CD8-positive, alpha-beta memory T cell (primary cell): ENCODE measurements around the gene HEXA. TPM values are rescaled to one million over a fixed set of nuclear protein-coding genes. Genes with fewer than 3 reads are reported as not detected.
"Not testable (repeated sequence)": the region's sequence is repeated elsewhere in the genome, so short reads cannot be mapped to it uniquely, and the experiment has no call there.

Experiments used
- CTCF ChIA-PET: fragments of 350-600 bp; sonication (Branson Sonifier 250); formaldehyde crosslinking; loops from one replicate; lab custom pipeline; 2021; ENCODE audit warnings: antibody characterized with exemption; lab: Charles Lee
- POLR2A ChIA-PET: fragments of 350-600 bp; sonication (Branson Sonifier 250); formaldehyde crosslinking; loops from one replicate; lab custom pipeline; 2021; ENCODE audit warnings: antibody characterized with exemption; lab: Charles Lee
- DNase-seq, 5 donors: peaks; one replicate each; pipeline versions ENCODE4 v3.0.0 to v3.0.0-alpha.2; 2020 to 2022; ENCODE audit warnings: mixed read lengths in 1 of 5
- H3K27ac ChIP-seq: one replicate; pipeline ENCODE4 v1.7.0; 2013; ENCODE audit warnings: low read depth, mild to moderate bottlenecking, low read length, moderate library complexity
- H3K27me3 ChIP-seq: 2 replicates; pipeline ENCODE4 v1.7.0; 2013; ENCODE audit warnings: low read length, mild to moderate bottlenecking; ENCODE audit not compliant: insufficient read depth, poor library complexity, severe bottlenecking
- H3K36me3 ChIP-seq: 2 replicates; pipeline ENCODE4 v1.7.0; 2013; ENCODE audit warnings: mild to moderate bottlenecking, low read length, moderate library complexity; ENCODE audit not compliant: insufficient read depth
- H3K4me1 ChIP-seq: 2 replicates; pipeline ENCODE4 v1.7.0; 2013; ENCODE audit warnings: mild to moderate bottlenecking, low read length, moderate library complexity; ENCODE audit not compliant: insufficient read depth
- H3K4me3 ChIP-seq: 2 replicates; pipeline ENCODE4 v1.7.0; 2013; ENCODE audit warnings: mild to moderate bottlenecking, low read length
- H3K9me3 ChIP-seq: 2 replicates; pipeline ENCODE4 v1.7.0; 2013; ENCODE audit warnings: mild to moderate bottlenecking, low read length
- H3K27ac Mint-ChIP-seq, 8 donors: one replicate each; pipeline ENCODE4 v1.8.0; 2020 to 2021; ENCODE audit warnings: mixed read lengths in 8 of 8, mild to moderate bottlenecking in 6 of 8, inconsistent platforms in 3 of 8, moderate library complexity in 3 of 8
- H3K27me3 Mint-ChIP-seq, 2 donors: one replicate each; pipeline ENCODE4 v1.8.0; 2020 to 2021; ENCODE audit warnings: mixed read lengths in 2 of 2, mild to moderate bottlenecking in 1 of 2, moderate library complexity in 1 of 2
- H3K36me3 Mint-ChIP-seq, 3 donors: one replicate each; pipeline ENCODE4 v1.8.0; 2020 to 2021; ENCODE audit warnings: mixed read lengths in 3 of 3, inconsistent platforms in 1 of 3, mild to moderate bottlenecking in 1 of 3
- H3K4me1 Mint-ChIP-seq, 3 donors: one replicate each; pipeline ENCODE4 v1.8.0; 2020 to 2021; ENCODE audit warnings: mixed read lengths in 3 of 3, inconsistent platforms in 1 of 3, mild to moderate bottlenecking in 1 of 3
- H3K4me3 Mint-ChIP-seq, 7 donors: one replicate each; pipeline ENCODE4 v1.8.0; 2020 to 2021; ENCODE audit warnings: mixed read lengths in 7 of 7, mild to moderate bottlenecking in 6 of 7, moderate library complexity in 4 of 7, inconsistent platforms in 2 of 7
- H3K9me3 Mint-ChIP-seq, 5 donors: one replicate each; pipeline ENCODE4 v1.8.0; 2020 to 2022; ENCODE audit warnings: mixed read lengths in 5 of 5, mild to moderate bottlenecking in 3 of 5, moderate library complexity in 2 of 5, inconsistent platforms in 1 of 5
- polyA plus RNA-seq: library from polyadenylated mRNA; unstranded; fragments of 300-500 nt; fragmentation: Illumina TruSeq; gene quantifications from one replicate; pipeline ENCODE4 v1.2.3, GENCODE V29; 2021
- total RNA-seq, 2 experiments: library from RNA; stranded (reverse); gene quantifications; one replicate each; pipeline ENCODE4 v1.2.3, GENCODE V29; 2021

Gene HEXA
- total and polyA plus RNA-seq, 3 experiments from 2014 or later: 75.0 to 83.0 (median 80.5) TPM

GRCh38 chr15:72411111-72411510, 35.3 kb upstream of the HEXA start:
- CTCF ChIA-PET: no interaction called here

GRCh38 chr15:72406936-72407335, 31.1 kb upstream of the HEXA start:
- no peak overlapping the region for H3K27ac Mint-ChIP-seq
- ChIA-PET CTCF (no interaction called here), POLR2A (no interaction called here)
- no peaks in the 10 kb centered on the region for H3K4me1 ChIP-seq
- H3K27ac ChIP-seq: no peak overlapping the region
- H3K27me3 ChIP-seq: peaks cover 9% of the 10 kb centered on the region
- no peaks in the 10 kb centered on the region for H3K36me3 Mint-ChIP-seq
- H3K9me3 Mint-ChIP-seq: peaks cover 0 to 5% (median 2%) of the 10 kb centered on the region in 5 donors
- peaks cover 14 to 78% of the 10 kb centered on the region in 2 donors for H3K27me3 Mint-ChIP-seq
- no peaks in the 10 kb centered on the region for H3K4me1 Mint-ChIP-seq
- no peaks in the 10 kb centered on the region for H3K9me3 ChIP-seq
- H3K4me3 Mint-ChIP-seq: no peak overlapping the region
- no peaks in the 10 kb centered on the region for H3K36me3 ChIP-seq
- no peak for DNase-seq
- H3K4me3 ChIP-seq: no peak overlapping the region

More at GRCh38 chr15:72411111-72411510, 35.3 kb upstream of the HEXA start:
- no peak overlapping the region for H3K4me3 ChIP-seq
- H3K27ac Mint-ChIP-seq: no peak overlapping the region
- H3K27ac ChIP-seq: no peak overlapping the region
- H3K9me3 ChIP-seq: no peaks in the 10 kb centered on the region
- POLR2A ChIA-PET: no interaction called here
- H3K4me1 ChIP-seq: no peaks in the 10 kb centered on the region
- no peaks in the 10 kb centered on the region for H3K4me1 Mint-ChIP-seq
- peaks cover 3% of the 10 kb centered on the region for H3K27me3 ChIP-seq
- peaks cover 0 to 2% (median 0%) of the 10 kb centered on the region in 3 donors for H3K36me3 Mint-ChIP-seq
- no peaks in the 10 kb centered on the region for H3K36me3 ChIP-seq
- H3K9me3 Mint-ChIP-seq: peaks cover 0 to 10% (median 2%) of the 10 kb centered on the region in 5 donors
- no peak overlapping the region for H3K4me3 Mint-ChIP-seq
- no peak for DNase-seq
- H3K27me3 Mint-ChIP-seq: peaks cover 12 to 47% of the 10 kb centered on the region in 2 donors

- no peaks in the 10 kb centered on the region for H3K4me1 Mint-ChIP-seq
- no peak for DNase-seq
- H3K9me3 ChIP-seq: no peaks in the 10 kb centered on the region
- H3K36me3 Mint-ChIP-seq: no peaks in the 10 kb centered on the region
- H3K27ac ChIP-seq: no peak overlapping the region
- H3K4me3 ChIP-seq: no peak overlapping the region
- no peaks in the 10 kb centered on the region for H3K4me1 ChIP-seq
- no peaks in the 10 kb centered on the region for H3K36me3 ChIP-seq
- ChIA-PET CTCF (no interaction called here), POLR2A (no interaction called here)
- H3K27me3 ChIP-seq: peaks cover 9% of the 10 kb centered on the region
- no peak overlapping the region for H3K4me3 Mint-ChIP-seq
- H3K27ac Mint-ChIP-seq: no peak overlapping the region
- H3K27me3 Mint-ChIP-seq: peaks cover 18 to 66% of the 10 kb centered on the region in 2 donors
- H3K9me3 Mint-ChIP-seq: no peaks in the 10 kb centered on the region
Observed at GRCh38 chr15:72404841-72405240, 29.0 kb upstream of the HEXA start.

- DNase-seq: no peak
- Histone ChIP-seq H3K36me3 (no peaks in the 10 kb centered on the region), H3K9me3 (no peaks in the 10 kb centered on the region), H3K4me1 (no peaks in the 10 kb centered on the region), H3K27me3 (peaks cover 9% of the 10 kb centered on the region), H3K4me3 (no peak overlapping the region), H3K27ac (no peak overlapping the region)
- H3K4me1 Mint-ChIP-seq: no peaks in the 10 kb centered on the region
- POLR2A ChIA-PET: no interaction called here
- CTCF ChIA-PET: no interaction called here
- no peak overlapping the region for H3K4me3 Mint-ChIP-seq
- no peaks in the 10 kb centered on the region for H3K36me3 Mint-ChIP-seq
- no peaks in the 10 kb centered on the region for H3K9me3 Mint-ChIP-seq
- peaks cover 15 to 63% of the 10 kb centered on the region in 2 donors for H3K27me3 Mint-ChIP-seq
- peak overlapping the region in 1 of 8 donors; percentile 17 for H3K27ac Mint-ChIP-seq
Observed at GRCh38 chr15:72404356-72404755, 28.5 kb upstream of the HEXA start.

- no peak overlapping the region for H3K4me3 Mint-ChIP-seq
- Histone ChIP-seq H3K36me3 (no peaks in the 10 kb centered on the region), H3K27ac (no peak overlapping the region), H3K4me1 (no peaks in the 10 kb centered on the region), H3K4me3 (no peak overlapping the region), H3K9me3 (no peaks in the 10 kb centered on the region), H3K27me3 (peaks cover 6% of the 10 kb centered on the region)
- POLR2A ChIA-PET: no interaction called here
- H3K27ac Mint-ChIP-seq: no peak overlapping the region
- no peak for DNase-seq
- H3K36me3 Mint-ChIP-seq: no peaks in the 10 kb centered on the region
- H3K9me3 Mint-ChIP-seq: no peaks in the 10 kb centered on the region
- H3K27me3 Mint-ChIP-seq: peaks cover 12 to 56% of the 10 kb centered on the region in 2 donors
- no peaks in the 10 kb centered on the region for H3K4me1 Mint-ChIP-seq
- CTCF ChIA-PET: no interaction called here
Observed at GRCh38 chr15:72402726-72403125, 26.9 kb upstream of the HEXA start.

GRCh38 chr15:72398648-72399047, 22.8 kb upstream of the HEXA start:
- no peak overlapping the region for H3K27ac ChIP-seq
- ChIA-PET CTCF (no interaction called here), POLR2A (no interaction called here)
- H3K36me3 ChIP-seq: no peaks in the 10 kb centered on the region
- Mint-ChIP-seq H3K36me3 (peaks cover 0 to 3% (median 0%) of the 10 kb centered on the region in 3 donors), H3K27me3 (peaks cover 9 to 30% of the 10 kb centered on the region in 2 donors), H3K9me3 (no peaks in the 10 kb centered on the region), H3K27ac (no peak overlapping the region), H3K4me3 (no peak overlapping the region), H3K4me1 (no peaks in the 10 kb centered on the region)
- no peaks in the 10 kb centered on the region for H3K4me1 ChIP-seq
- H3K27me3 ChIP-seq: no peaks in the 10 kb centered on the region
- no peaks in the 10 kb centered on the region for H3K9me3 ChIP-seq
- DNase-seq: no peak
- no peak overlapping the region for H3K4me3 ChIP-seq

GRCh38 chr15:72397796-72398588, 22.2 kb upstream of the HEXA start, which contains the start of gene TMEM202:
TMEM202 (plus strand) TSS chr15:72398305; CDS start chr15:72398327, 22 bp downstream.
- Mint-ChIP-seq H3K4me3 (no peak within 1 kb of the TSS), H3K27ac (no peak within 1 kb of the TSS), H3K36me3 (peaks cover 0 to 3% (median 0%) of the 10 kb centered on the region in 3 donors), H3K27me3 (peaks cover 9 to 24% of the 10 kb centered on the region in 2 donors), H3K4me1 (no peaks in the 10 kb centered on the region), H3K9me3 (no peaks in the 10 kb centered on the region)
- Histone ChIP-seq H3K9me3 (no peaks in the 10 kb centered on the region), H3K36me3 (no peaks in the 10 kb centered on the region), H3K27ac (no peak within 1 kb of the TSS), H3K4me1 (no peaks in the 10 kb centered on the region), H3K27me3 (no peaks in the 10 kb centered on the region), H3K4me3 (no peak within 1 kb of the TSS)
- ChIA-PET POLR2A (no interaction called here), CTCF (no interaction called here)
- DNase-seq: no peak

- CTCF ChIA-PET, H3K36me3 Mint-ChIP-seq, H3K27me3 ChIP-seq, H3K4me1 Mint-ChIP-seq, H3K27ac ChIP-seq, H3K4me3 Mint-ChIP-seq, H3K4me3 ChIP-seq, H3K4me1 ChIP-seq, DNase-seq, H3K27ac Mint-ChIP-seq, H3K36me3 ChIP-seq, POLR2A ChIA-PET, H3K9me3 Mint-ChIP-seq, H3K9me3 ChIP-seq: not testable (repeated sequence)
- peaks cover 10 to 15% of the 10 kb centered on the region in 2 donors for H3K27me3 Mint-ChIP-seq
Observed at GRCh38 chr15:72396331-72396730, 20.5 kb upstream of the HEXA start.
